T-helper 1 cell treated with Interleukin-12 subunit alpha and Interleukin-12 subunit beta and Interleukin-4 antibody, amounts not matched to agents 30 μg/mL and 1 μg/mL, for 36 hours (primary cell): ENCODE data around the gene PLD1.

ENCODE experiments used
- H3K27ac Mint-ChIP-seq: one replicate; pipeline ENCODE4 v1.8.0; 2021; ENCODE audit warnings: mild to moderate bottlenecking, mixed read lengths
- H3K27me3 Mint-ChIP-seq: one replicate; pipeline ENCODE4 v1.8.0; 2021; ENCODE audit warnings: low read depth, mixed read lengths
- H3K36me3 Mint-ChIP-seq: one replicate; pipeline ENCODE4 v1.8.0; 2021; ENCODE audit warnings: low read depth, mixed read lengths
- H3K4me1 Mint-ChIP-seq: one replicate; pipeline ENCODE4 v1.8.0; 2021; ENCODE audit warnings: low read depth, mixed read lengths
- H3K4me3 Mint-ChIP-seq: one replicate; pipeline ENCODE4 v1.8.0; 2021; ENCODE audit warnings: mild to moderate bottlenecking, moderate library complexity, mixed read lengths
- H3K9me3 Mint-ChIP-seq: one replicate; pipeline ENCODE4 v1.8.0; 2021; ENCODE audit warnings: mixed read lengths

PLD1 gene

DNA sequence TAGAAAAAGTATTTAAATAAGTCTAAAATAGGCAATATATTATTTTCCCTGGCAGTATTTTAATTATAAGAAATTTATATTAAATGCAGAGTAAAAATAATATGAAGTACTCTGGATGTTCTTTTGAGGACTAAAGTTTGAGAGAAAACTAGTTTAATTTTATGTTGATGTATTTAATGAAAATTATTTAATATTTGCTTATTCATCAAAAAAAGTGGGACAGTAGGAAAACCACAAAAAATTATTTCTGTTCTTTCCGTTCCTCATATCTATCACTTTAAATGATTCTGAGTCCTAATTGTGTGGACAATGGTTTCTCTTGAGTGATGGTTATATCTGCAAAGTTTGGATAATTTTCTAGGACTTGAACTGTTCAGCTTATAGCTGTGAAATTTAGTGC lies 202.8 kb downstream of the PLD1 start:
- no peak overlapping the region for H3K4me3 Mint-ChIP-seq
- H3K27me3 Mint-ChIP-seq = peaks cover 21% of the 10 kb centered on the region
- H3K27ac Mint-ChIP-seq = no peak overlapping the region
- no peaks in the 10 kb centered on the region for H3K9me3 Mint-ChIP-seq
- no peaks in the 10 kb centered on the region for H3K36me3 Mint-ChIP-seq
- H3K4me1 Mint-ChIP-seq = no peaks in the 10 kb centered on the region

DNA sequence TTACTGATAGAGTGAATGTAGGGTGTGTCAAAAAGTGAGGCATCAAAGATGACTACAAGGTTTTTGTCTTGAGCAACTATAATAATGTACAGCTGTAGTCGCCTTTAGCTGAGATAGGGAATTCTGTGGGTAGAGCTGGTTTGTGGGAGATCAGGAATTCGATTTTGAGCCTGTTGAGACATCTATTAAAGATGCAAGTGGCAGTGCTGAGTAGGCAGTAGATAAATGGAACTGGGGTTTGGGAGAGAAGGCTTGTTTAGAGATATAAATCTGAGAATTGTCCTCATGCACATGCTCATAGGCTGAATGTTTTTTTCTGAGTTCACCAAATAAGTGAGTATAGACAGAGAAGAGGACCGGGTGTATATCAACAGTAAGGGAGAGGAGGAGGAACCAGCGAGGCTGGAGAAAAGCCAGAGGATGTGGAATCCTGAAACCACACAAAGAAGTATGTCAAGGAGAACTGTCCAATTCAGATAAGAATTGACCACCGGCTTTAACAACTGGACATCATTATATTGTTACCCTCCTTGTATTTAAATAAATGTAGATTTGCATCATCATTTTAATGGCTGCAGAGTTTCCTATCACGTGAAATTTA lies 204.0 kb downstream of the PLD1 start:
- no peaks in the 10 kb centered on the region for H3K4me1 Mint-ChIP-seq
- H3K4me3 Mint-ChIP-seq = no peak overlapping the region
- no peaks in the 10 kb centered on the region for H3K36me3 Mint-ChIP-seq
- no peaks in the 10 kb centered on the region for H3K9me3 Mint-ChIP-seq
- no peak overlapping the region for H3K27ac Mint-ChIP-seq
- peaks cover 21% of the 10 kb centered on the region for H3K27me3 Mint-ChIP-seq

DNA sequence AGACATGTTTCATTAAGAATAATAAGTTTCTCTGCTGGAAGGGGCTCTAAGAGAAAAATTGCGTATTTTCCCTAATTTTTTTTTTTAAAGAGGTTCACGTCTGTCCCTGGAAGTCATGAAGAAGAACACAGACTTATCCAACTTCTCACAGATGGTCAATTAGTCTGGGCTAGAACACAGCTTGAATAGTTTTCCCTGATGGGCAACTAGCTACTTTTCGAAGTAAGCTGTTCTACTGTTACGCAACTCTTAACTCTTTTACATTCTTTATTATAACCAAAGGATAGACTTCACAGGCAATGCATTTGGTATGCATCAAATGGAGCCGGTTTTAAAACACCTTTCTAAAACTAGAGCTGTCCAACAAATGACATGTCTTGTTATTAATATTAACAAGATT lies 205.9 kb downstream of the PLD1 start:
- Mint-ChIP-seq H3K9me3 (no peaks in the 10 kb centered on the region), H3K36me3 (no peaks in the 10 kb centered on the region), H3K4me1 (no peaks in the 10 kb centered on the region), H3K27ac (no peak overlapping the region), H3K27me3 (peaks cover 24% of the 10 kb centered on the region), H3K4me3 (no peak overlapping the region)

DNA sequence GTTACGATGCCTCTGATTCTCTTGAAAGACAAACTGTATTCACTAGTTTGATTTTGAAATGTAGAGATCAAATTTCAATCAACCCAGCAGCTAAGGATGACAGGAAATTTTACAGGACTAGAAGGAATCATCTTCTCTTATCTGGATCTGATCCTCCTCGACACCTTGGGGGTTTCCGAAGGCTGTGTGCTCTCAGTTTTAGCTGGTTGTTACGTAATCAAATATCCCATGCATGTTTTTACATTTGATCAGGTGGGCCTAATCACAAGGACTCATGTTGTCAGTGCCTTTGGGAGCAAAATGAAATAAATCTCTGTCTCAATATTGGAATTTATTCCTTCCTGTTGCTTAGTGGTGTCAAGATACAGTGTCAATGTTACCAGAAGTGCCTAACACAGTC lies 208.2 kb downstream of the PLD1 start:
- Mint-ChIP-seq H3K9me3 (no peaks in the 10 kb centered on the region), H3K27ac (no peak overlapping the region), H3K36me3 (no peaks in the 10 kb centered on the region), H3K4me3 (no peak overlapping the region), H3K4me1 (no peaks in the 10 kb centered on the region), H3K27me3 (peaks cover 12% of the 10 kb centered on the region)

DNA sequence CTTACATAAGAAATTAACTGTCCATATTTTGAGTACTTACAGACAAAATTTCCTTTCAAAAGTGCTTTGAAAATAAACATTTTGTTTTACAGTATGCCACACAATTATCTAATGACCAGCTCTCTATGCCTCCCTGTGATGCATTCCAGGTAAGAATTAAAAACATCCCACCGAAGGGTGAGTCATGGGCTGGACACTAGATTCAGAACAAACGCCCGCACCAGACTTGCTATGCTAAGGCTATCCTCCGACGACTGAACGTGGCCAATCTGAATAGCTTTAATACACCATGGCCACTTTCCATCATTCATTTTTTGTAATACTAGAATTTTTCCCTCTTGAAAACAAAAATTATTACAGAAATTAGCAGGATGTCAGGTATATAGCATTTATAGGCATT lies 210.3 kb downstream of the PLD1 start:
- H3K4me1 Mint-ChIP-seq = no peaks in the 10 kb centered on the region
- H3K27me3 Mint-ChIP-seq = peaks cover 11% of the 10 kb centered on the region
- H3K9me3 Mint-ChIP-seq = no peaks in the 10 kb centered on the region
- no peaks in the 10 kb centered on the region for H3K36me3 Mint-ChIP-seq
- H3K27ac Mint-ChIP-seq = no peak overlapping the region
- H3K4me3 Mint-ChIP-seq = no peak overlapping the region

DNA sequence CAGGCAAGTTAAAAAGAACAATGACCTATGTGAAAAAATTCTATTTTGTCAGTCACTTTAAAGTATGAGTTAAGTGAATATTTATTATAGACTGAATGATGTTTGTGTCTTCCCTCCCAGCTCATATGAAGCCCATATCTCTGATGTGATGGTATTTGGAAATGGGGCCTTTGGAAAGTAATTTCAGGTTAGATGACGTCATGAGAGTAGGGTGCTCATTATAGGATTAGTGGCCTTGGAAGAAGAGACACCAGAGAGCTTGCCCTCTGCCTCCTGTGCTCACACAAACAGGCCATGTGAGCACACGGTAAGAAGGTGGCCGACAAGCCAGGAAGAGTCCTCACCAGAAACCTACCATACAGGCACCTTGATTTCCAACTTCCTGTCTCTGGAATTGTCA lies 211.3 kb downstream of the PLD1 start:
- Mint-ChIP-seq H3K27ac (no peak overlapping the region), H3K9me3 (no peaks in the 10 kb centered on the region), H3K36me3 (no peaks in the 10 kb centered on the region), H3K27me3 (peaks cover 14% of the 10 kb centered on the region), H3K4me3 (no peak overlapping the region), H3K4me1 (no peaks in the 10 kb centered on the region)

DNA sequence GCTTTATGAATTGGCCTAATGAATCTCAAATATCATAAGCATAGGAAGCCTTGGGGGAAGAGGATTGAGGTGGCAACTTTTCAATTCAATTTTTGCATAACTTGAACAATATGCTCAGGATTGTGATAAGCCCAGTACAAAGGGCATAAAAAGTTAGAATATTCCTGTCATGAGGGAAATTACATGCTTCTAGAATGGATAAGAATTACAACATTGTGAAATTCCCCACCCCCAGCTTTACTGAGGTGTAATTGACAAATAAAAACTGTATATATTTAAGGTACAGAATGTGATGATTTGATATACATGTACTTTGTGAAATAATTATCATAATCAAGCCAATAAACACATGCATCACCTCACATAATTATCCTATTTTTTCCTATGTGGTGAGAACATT lies 217.5 kb downstream of the PLD1 start:
- H3K4me3 Mint-ChIP-seq = no peak overlapping the region
- no peaks in the 10 kb centered on the region for H3K36me3 Mint-ChIP-seq
- H3K27ac Mint-ChIP-seq = no peak overlapping the region
- H3K4me1 Mint-ChIP-seq = no peaks in the 10 kb centered on the region
- H3K9me3 Mint-ChIP-seq = no peaks in the 10 kb centered on the region
- H3K27me3 Mint-ChIP-seq = peaks cover 14% of the 10 kb centered on the region

DNA sequence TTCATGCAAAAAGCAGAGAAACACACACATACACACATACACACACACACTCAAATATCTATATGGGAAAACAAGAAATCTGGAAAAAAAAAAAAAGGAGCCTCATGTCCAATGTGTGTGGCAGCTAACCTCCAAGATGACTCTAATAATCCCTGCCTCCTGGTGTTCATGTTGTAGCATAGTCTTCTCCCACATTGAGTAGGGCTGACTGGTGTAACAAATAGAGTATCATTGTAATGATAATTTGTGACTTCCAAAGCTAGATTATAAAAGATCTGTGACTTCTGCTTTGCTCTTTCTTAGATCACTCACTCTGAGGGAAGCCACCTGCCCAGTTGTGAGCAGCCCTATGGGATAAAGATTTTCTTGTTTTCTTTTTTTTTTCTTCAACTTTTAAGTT lies 219.2 kb downstream of the PLD1 start:
- H3K36me3 Mint-ChIP-seq = no peaks in the 10 kb centered on the region
- no peaks in the 10 kb centered on the region for H3K4me1 Mint-ChIP-seq
- H3K27me3 Mint-ChIP-seq = peaks cover 27% of the 10 kb centered on the region
- H3K27ac Mint-ChIP-seq = no peak overlapping the region
- H3K4me3 Mint-ChIP-seq = no peak overlapping the region
- H3K9me3 Mint-ChIP-seq = no peaks in the 10 kb centered on the region

DNA sequence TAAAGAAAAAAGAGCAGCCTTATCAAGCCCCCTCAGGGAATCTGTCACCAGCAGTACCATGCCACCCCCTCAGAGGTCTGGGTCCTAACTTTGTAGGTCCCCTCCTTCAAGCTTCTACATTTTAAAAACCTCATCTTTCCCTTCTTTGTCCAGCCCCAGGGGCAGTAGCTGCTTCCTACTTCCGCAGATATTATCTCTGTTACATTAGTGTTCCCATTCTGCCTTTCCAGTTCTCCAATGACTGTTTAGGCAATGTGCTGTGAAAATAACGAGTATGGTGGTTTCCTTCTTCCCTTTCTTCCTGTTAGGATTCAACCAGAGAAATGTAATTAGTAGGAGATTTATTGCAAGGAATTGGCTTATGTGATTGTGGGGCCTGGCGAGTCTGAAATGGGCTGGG lies 224.0 kb downstream of the PLD1 start:
- peaks cover 20% of the 10 kb centered on the region for H3K27me3 Mint-ChIP-seq
- no peaks in the 10 kb centered on the region for H3K36me3 Mint-ChIP-seq
- H3K4me1 Mint-ChIP-seq = no peaks in the 10 kb centered on the region
- H3K4me3 Mint-ChIP-seq = no peak overlapping the region
- no peak overlapping the region for H3K27ac Mint-ChIP-seq
- no peaks in the 10 kb centered on the region for H3K9me3 Mint-ChIP-seq

DNA sequence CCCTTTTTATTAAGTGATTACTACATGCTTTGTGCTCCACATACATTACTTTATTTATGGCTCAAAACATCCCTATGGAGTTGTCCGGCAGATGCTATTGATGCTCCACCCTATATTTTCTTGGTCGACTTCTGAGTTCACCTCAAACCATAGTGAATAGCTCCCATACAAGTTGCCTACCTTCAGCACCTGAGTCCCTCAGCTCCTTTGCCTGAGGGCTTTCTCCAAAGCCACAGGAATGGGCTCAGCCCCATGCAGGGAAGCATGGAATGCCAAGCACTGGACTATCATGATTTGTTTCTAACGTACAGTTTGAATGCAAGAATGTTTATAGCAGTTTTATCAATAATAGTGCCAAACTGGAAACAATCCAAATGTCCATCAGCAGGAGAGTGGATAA lies 225.2 kb downstream of the PLD1 start:
- peaks cover 20% of the 10 kb centered on the region for H3K27me3 Mint-ChIP-seq
- no peaks in the 10 kb centered on the region for H3K36me3 Mint-ChIP-seq
- no peak overlapping the region for H3K27ac Mint-ChIP-seq
- H3K4me3 Mint-ChIP-seq = no peak overlapping the region
- H3K9me3 Mint-ChIP-seq = no peaks in the 10 kb centered on the region
- no peaks in the 10 kb centered on the region for H3K4me1 Mint-ChIP-seq

DNA sequence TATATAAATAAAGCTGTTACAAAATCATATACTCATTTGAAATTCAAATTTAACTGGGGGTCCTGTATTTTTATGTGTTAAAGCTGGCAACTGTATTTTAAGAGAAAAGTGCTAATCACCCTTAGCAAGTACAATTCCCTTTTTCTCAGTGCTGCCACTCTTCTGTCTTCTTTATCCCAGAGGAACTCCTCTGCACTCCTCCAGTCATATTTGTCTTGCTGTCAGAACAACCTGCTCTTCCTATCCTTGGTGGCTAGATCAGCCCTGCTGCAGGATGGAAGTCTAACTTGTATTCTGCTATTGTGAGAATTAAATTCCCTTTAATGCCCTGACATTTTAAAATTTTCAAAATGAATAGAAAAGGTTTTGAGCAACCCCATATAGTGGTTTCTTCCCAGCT lies 226.2 kb downstream of the PLD1 start:
- no peaks in the 10 kb centered on the region for H3K9me3 Mint-ChIP-seq
- H3K36me3 Mint-ChIP-seq = no peaks in the 10 kb centered on the region
- H3K27me3 Mint-ChIP-seq = peaks cover 20% of the 10 kb centered on the region
- H3K4me3 Mint-ChIP-seq = no peak overlapping the region
- H3K27ac Mint-ChIP-seq = no peak overlapping the region
- H3K4me1 Mint-ChIP-seq = no peaks in the 10 kb centered on the region

DNA sequence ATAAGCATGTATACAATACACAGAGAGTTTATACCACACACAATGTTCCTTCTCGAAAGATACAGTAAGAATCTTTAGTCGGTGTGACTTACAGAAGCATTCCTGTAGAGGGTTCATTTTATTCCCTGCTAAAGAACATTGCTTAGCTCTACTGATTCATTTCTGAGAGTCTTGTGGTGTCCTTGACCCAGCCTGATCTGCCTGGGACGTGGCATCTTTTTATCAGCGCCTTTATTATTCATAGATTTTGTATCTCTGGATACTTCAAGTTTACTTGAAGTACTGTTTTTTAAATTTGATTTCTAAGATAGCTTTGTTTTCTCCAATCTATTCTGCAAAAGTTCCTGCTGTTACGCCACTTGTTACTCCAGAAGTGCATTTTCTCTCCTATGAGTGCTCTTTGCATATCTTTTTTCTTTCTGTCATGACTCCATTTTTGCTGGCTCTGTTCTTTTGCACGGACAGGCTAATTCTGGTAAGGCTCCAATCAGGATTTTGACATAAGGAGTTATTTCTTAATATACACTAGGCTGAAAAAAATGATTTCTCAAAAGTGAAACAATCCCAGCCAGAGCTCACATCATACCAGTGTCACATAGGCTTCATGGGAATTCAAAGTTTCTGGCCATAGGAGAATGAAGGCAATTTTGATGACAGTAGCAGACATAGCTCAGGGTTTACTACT lies 235.6 kb downstream of the PLD1 start:
- Mint-ChIP-seq H3K4me1 (no peaks in the 10 kb centered on the region), H3K27me3 (peaks cover 46% of the 10 kb centered on the region), H3K27ac (no peak overlapping the region), H3K4me3 (no peak overlapping the region), H3K9me3 (no peaks in the 10 kb centered on the region), H3K36me3 (no peaks in the 10 kb centered on the region)

DNA sequence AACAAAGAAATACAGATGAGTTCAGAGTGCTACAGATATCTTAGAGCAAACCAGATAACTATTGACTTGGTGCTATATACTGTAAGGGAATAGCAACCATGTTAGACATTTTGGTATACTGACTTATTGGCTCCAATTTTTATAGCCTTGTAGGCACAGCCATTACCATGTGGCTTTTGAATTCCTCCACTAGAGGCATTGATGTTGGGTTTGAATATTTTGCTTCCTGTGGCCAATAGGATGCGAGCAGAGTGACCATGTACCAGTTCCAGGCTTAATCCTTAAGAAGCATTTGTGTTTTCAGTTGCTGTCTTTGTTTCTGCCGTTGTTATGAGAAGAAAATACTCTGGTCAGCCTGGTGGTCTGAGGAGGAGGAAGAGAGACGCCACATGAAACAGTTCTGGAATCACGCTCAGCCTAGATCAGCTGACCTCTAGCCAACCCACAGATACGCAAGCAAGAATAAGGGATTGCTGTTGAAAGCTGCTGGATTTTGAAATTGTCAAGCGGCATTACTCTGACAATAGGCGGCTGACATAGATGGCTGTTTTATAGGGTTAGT lies 240.6 kb downstream of the PLD1 start:
- H3K4me3 Mint-ChIP-seq = no peak overlapping the region
- H3K27ac Mint-ChIP-seq = no peak overlapping the region
- H3K36me3 Mint-ChIP-seq = peaks cover 2% of the 10 kb centered on the region
- H3K9me3 Mint-ChIP-seq = no peaks in the 10 kb centered on the region
- peaks cover 12% of the 10 kb centered on the region for H3K4me1 Mint-ChIP-seq
- H3K27me3 Mint-ChIP-seq = peaks cover 38% of the 10 kb centered on the region

DNA sequence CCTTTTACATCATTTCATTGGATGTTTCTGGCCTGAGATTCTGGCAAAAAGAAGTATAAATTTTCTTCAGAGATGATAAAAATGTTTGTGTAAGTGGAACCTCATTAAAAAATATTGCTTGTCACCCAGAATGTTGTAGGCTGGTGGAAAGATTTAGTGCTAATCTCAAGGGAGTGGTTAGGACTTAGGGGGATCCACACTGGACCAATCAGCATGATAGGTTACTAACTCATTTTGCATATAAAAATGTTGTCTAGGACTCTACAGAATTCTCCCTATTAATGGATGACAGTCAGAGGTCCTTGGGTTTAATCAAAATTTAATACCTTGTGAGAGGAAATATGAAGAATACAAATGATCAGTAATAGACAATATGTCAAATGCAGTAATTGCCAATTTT lies 241.5 kb downstream of the PLD1 start:
- no peak overlapping the region for H3K27ac Mint-ChIP-seq
- no peak overlapping the region for H3K4me3 Mint-ChIP-seq
- H3K4me1 Mint-ChIP-seq = peaks cover 18% of the 10 kb centered on the region

DNA sequence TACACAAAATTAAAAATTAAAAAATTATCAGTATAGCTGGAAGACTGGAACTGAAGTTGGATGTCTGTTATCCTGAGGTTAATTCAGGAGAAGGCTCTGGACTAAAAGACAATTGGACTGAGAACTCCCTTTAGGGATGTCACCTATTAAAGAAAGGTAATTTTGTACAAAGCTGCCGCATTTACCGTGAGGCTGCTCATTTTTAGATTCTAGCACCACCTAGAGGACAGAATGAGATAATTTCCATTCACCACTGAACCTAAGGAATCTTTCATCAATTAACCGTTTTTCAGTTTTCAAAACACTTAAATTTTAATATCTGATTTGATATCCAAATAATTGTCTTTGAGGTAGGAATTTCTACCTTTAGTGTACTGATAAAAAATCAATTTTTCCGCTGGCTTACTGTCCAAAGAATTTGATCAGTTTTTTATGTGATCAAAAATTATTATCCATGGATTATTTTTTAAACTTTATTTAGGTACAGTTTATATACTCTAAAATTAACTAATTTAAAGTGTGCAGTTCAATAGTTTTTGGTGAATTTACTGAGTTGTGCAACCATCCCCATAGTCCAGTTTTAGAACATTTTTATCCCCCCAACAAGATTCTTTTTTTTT lies 243.4 kb downstream of the PLD1 start:
- Mint-ChIP-seq H3K27me3 (peaks cover 24% of the 10 kb centered on the region), H3K4me3 (no peak overlapping the region), H3K36me3 (peaks cover 6% of the 10 kb centered on the region), H3K4me1 (peaks cover 28% of the 10 kb centered on the region), H3K9me3 (no peaks in the 10 kb centered on the region), H3K27ac (no peak overlapping the region)

More for the DNA sequence above, 241.5 kb downstream of the PLD1 start:
- no peaks in the 10 kb centered on the region for H3K9me3 Mint-ChIP-seq
- peaks cover 32% of the 10 kb centered on the region for H3K27me3 Mint-ChIP-seq
- peaks cover 3% of the 10 kb centered on the region for H3K36me3 Mint-ChIP-seq
